NCI-H226 (cell line): ENCODE data around the gene FAM217A.
"Not testable (repeated sequence)": the region's sequence is repeated elsewhere in the genome, so short reads cannot be mapped to it uniquely, and the experiment has no call there.

ENCODE experiments used
- DNase-seq: peaks from one replicate; pipeline ENCODE4 v3.0.0-alpha.2; 2015

The FAM217A gene

GRCh38 chr6:4078691-4079471 is at the start of gene FAM217A:
TSS of gene FAM217A (minus strand) at chr6:4079137. CDS start at chr6:4077414, 1,723 bp downstream.
- DNase-seq: no peak

- peak; percentile 67 for DNase-seq
Observed at GRCh38 chr6:4128072-4128471, 49.1 kb upstream of the FAM217A start.

DNA sequence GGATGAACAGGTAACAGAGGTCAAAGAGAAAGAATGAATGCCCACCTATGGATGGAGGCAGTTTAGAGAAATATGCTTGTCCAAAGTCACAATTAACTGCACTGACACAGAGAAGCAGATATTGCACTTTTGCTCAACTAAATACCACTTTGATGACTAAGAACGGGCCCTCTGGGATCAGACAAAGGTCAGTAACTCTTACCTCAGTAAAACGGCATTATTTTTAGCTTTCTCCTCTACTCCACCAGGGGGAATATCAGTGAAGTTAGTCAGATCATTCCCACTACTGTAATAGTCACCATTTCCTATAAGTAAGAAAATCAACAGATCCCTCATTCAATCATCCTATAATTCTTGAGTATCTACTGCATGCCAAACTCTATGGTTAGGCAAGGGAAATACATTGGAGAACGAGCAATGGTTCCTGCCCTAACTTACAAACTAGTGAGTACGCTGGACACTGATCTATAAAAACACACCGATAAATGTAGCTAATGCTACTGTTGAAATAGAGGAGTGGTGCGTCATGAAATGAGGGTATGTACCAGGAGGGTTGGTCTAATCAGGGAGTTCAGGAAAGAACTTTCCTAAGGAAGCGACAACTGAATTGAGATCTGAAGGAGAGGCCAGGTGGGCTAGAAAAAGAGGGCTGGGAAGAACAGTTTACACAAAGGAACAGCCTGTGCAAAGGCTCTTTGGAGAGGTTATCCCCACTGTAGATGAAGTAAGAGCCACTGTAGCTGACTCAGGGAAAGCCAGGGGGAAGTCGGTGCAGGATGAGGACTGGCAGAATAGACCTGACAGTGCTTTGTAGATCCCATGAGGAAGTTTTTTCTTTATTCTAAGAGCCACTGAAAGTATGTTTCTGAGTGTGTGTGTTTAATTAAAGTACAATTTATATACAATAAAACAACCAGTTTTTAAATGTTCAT is 47.3 kb upstream of the FAM217A start:
- peak; percentile 94 for DNase-seq

GRCh38 chr6:4125500-4125899 is 46.6 kb upstream of the FAM217A start:
- peak; percentile 89 for DNase-seq

DNA sequence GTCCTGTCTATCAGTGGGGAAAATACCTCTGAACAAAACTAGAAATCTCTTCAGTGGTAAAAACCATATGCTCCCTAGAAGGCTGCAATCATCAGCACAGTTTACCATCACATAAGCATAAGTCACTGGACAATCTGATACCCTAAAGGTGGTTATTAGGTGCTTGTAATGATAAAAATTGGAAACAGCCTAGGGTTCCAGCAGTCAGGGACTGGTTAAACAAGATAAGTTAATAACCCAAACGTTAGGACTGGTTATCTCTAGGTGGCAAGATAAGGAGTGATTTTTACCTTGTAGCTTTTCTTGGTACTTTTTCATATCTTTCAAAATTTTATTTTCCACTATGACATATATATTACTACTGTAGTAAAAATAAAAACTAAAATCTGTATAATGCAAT is 45.4 kb upstream of the FAM217A start:
- DNase-seq: no peak

GRCh38 chr6:4115741-4116140 is 36.8 kb upstream of the FAM217A start:
- no peak for DNase-seq

DNA sequence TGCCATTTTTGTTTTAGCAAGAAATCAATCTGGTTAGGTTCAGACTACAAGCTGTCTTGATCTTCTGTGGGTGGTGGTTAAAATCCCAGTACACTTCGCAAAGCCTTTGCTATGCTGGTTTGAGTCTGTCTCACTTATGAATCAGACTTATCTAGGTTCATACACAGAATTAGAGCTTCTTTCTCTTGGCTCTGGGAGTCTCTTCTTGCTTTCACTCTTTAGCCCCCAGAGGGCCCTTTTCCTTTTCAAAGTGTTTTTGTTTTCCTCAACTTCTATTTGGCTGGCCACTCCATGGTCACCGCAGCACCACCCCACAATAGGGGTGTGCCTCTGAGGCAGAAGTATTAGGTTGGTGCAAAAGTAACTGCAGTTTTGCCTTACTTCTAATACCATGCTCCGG is 35.2 kb upstream of the FAM217A start:
- DNase-seq: no peak

- DNase-seq: no peak
Observed at GRCh38 chr6:4113649-4114048, 34.7 kb upstream of the FAM217A start.

GRCh38 chr6:4112366-4112765 is 33.4 kb upstream of the FAM217A start:
- DNase-seq: no peak

GRCh38 chr6:4109363-4109815 is 30.5 kb upstream of the FAM217A start:
- DNase-seq: not testable (repeated sequence)

GRCh38 chr6:4108561-4109093 is 29.7 kb upstream of the FAM217A start:
- DNase-seq: no peak

- DNase-seq: no peak
Observed at GRCh38 chr6:4107873-4108272, 28.9 kb upstream of the FAM217A start.

GRCh38 chr6:4105980-4106536 is 27.1 kb upstream of the FAM217A start:
- no peak for DNase-seq

- DNase-seq: peak; percentile 31
Observed at GRCh38 chr6:4103929-4104328, 25.0 kb upstream of the FAM217A start.

GRCh38 chr6:4102687-4103244 is 23.8 kb upstream of the FAM217A start:
- DNase-seq: no peak

DNA sequence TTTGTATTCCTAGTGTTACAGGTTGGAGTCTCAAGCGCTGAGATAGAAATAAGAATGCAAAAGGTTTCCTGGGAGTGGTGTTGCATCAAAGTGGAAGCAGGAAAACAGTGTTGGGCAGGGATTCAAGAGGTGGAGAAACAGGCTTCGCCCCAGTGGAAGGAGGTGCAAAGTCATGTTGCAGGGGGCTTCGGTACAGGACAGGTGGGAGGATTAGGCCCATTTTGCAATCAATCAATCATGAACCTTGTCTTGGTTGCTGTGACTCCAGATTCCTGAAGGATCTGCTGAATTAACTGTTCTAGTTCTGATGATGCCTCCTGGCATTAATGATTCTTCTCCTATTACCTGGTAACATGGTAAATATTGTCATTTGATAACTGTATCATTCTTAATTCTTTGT is 22.4 kb upstream of the FAM217A start:
- no peak for DNase-seq

DNA sequence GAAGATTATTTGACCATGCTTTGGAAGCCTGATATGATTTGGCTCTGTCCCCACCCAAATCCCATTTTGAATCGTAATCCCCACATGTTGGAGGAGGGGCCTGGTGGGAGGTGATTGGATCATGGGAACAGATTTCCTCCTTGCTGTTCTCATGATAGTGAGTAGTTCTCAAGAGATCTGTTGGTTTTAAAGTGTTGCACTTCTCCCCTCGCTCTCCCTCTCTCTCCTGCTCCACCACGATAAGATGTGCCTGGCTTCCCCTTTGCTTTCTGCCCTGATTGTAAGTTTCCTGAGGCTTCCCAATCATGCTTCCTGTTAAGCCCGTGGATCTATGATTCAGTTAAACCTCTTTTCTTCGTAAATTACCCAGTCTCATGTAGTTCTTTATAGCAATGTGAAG is 21.7 kb upstream of the FAM217A start:
- no peak for DNase-seq

DNA sequence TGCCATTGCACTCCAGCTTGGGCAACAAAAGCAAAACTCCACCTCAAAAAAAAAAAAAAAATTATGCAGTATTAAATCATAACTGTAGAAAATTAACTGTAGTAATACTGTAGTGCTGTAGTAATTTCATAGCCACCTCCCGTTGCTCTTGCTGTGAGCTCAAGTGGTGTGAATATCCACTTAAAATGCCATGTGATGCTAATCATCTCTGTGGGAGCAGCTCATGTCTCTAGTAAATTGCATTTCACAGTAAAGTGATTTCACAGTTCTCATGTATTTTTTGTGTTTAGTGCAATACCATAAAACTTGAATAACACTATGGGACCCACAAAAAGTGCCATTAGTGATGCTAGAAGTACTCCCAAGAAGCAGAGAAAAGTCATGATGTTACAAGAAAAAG is 14.4 kb upstream of the FAM217A start:
- DNase-seq: no peak

GRCh38 chr6:4091941-4092340 is 13.0 kb upstream of the FAM217A start:
- no peak for DNase-seq

DNA sequence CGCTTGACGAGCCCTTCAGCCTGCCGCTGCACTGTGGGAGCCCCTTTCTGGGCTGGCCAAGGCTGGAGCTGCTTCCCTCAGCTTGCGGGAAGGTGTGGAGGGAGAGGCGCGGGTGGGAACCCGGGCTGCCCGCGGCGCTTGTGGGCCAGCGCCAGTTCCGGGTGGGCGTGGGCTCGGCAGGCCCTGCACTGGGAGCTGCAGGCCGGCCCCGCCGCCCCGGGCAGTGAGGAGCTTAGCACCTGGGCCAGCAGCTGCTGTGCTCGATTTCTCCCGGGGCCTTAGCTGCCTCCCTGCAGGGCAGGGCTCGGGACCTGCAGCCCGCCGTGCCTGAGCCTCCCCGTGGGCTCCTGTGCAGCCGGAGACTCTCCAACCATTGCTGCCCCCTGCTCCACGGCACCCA is 11.1 kb upstream of the FAM217A start:
- not testable (repeated sequence) for DNase-seq

- DNase-seq: no peak
Observed at GRCh38 chr6:4088704-4089103, 9.8 kb upstream of the FAM217A start.

GRCh38 chr6:4085332-4085700 is 6.4 kb upstream of the FAM217A start:
- no peak for DNase-seq
